Panc1 (cell line): ENCODE results near the gene PRC1. TPM values are rescaled to one million over a fixed set of nuclear protein-coding genes. Genes with fewer than 3 reads are reported as not detected.

ENCODE experiments used
- ATAC-seq: fragments of 200-7000 bp; cut with Tn5 transposase; 2 replicates; pipeline ENCODE4 v1.9.1; 2020; ENCODE audit warnings: mild to moderate bottlenecking, moderate library complexity
- BruUV-seq: library from RNA; stranded (reverse); fragments of 400-500 nt; replicated peaks from 2 replicates; lab custom pipeline; 2021; lab: Mats Ljungman, UMichigan
- CTCF ChIA-PET: fragments of 300-600 bp; sonication (Branson Sonifier 250); formaldehyde crosslinking; loops from one replicate; lab custom pipeline; 2022; ENCODE audit warnings: antibody characterized with exemption; lab: Charles Lee
- POLR2A ChIA-PET: fragments of 300-600 bp; sonication (Branson Sonifier 250); formaldehyde crosslinking; loops from one replicate; lab custom pipeline; 2022; ENCODE audit warnings: antibody characterized with exemption; lab: Charles Lee
- DNase-seq: peaks from one replicate; pipeline ENCODE4 v3.0.0-alpha.2; 2010; ENCODE audit warnings: low read depth, low spot score
- H3K27ac ChIP-seq: 2 replicates; pipeline ENCODE4 v1.5.1; 2011; ENCODE audit warnings: mild to moderate bottlenecking, low read length, inconsistent platforms
- H3K27me3 ChIP-seq: fragments of 200-500 bp; sonication (Bioruptor generic); 2 replicates; pipeline ENCODE4 v1.6.0; 2014; ENCODE audit warnings: low read length, inconsistent platforms; ENCODE audit not compliant: control insufficient read depth, insufficient read depth
- H3K36me3 ChIP-seq: fragments of 200-500 bp; sonication (Bioruptor generic); 2 replicates; pipeline ENCODE4 v1.5.1; 2014; ENCODE audit warnings: inconsistent platforms, mild to moderate bottlenecking, low read length, moderate library complexity; ENCODE audit not compliant: control insufficient read depth, insufficient read depth
- H3K4me1 ChIP-seq: 2 replicates; pipeline ENCODE4 v1.5.1; 2011; ENCODE audit warnings: inconsistent platforms, mild to moderate bottlenecking, low read length, moderate library complexity; ENCODE audit not compliant: control insufficient read depth, insufficient read depth
- H3K4me3 ChIP-seq, 2 experiments: 2 replicates each; pipeline ENCODE4 v1.5.1; 2011 to 2012; ENCODE audit warnings: low read depth in 2 of 2, low read length in 2 of 2, mild to moderate bottlenecking in 2 of 2, inconsistent platforms in 1 of 2, moderate library complexity in 1 of 2
- H3K9me3 ChIP-seq: fragments of 200-500 bp; sonication (Bioruptor generic); 2 replicates; pipeline ENCODE4 v1.5.1; 2014; ENCODE audit warnings: low read depth, mild to moderate bottlenecking, inconsistent platforms, low read length, moderate library complexity; ENCODE audit not compliant: control insufficient read depth, insufficient read depth
- POLR2AphosphoS5 ChIP-seq: IDR thresholded peaks from 2 replicates; pipeline ENCODE4 v1.6.1; 2012; ENCODE audit warnings: mild to moderate bottlenecking, low read depth, low read length, moderate library complexity
- SIN3A ChIP-seq: IDR thresholded peaks from 2 replicates; pipeline ENCODE4 v1.6.1; 2012; ENCODE audit warnings: low read depth, mild to moderate bottlenecking, low read length, moderate library complexity, borderline replicate concordance; ENCODE audit not compliant: insufficient read depth
- TCF7L2 ChIP-seq: IDR thresholded peaks from 2 replicates; pipeline ENCODE4 v1.6.1; 2011; ENCODE audit warnings: mild to moderate bottlenecking, low read depth, low read length, inconsistent platforms
- in situ Hi-C: cut with HindIII; loops from 2 replicates; pipeline ENCODE4 v1.10.0; 2016; ENCODE audit warnings: low sequenced_read_pairs, low pct_unique_long_range_greater_than_20kb
- intact Hi-C: fragments of 100-400 bp; cut with micrococcal nuclease; formaldehyde crosslinking; loops from one replicate; pipeline ENCODE4 v1.10.0; 2022; ENCODE audit not compliant: unreplicated experiment
- total RNA-seq: library from RNA; stranded (reverse); gene quantifications from one replicate; pipeline ENCODE4 v1.2.1, GENCODE V29; 2021; ENCODE audit not compliant: unreplicated experiment
- TF ChIP-seq, protein P1 (sequence below), 2 experiments: IDR thresholded peaks; 2 replicates each; pipeline ENCODE4 v1.6.1; 2011 to 2012; ENCODE audit warnings: low read depth in 2 of 2, control low read depth in 1 of 2, low read length in 1 of 2, mild to moderate bottlenecking in 1 of 2, moderate library complexity in 1 of 2; ENCODE audit not compliant: insufficient read depth in 1 of 2
- TF ChIP-seq, protein P2 (sequence below): fragments of 450-650 bp; IDR thresholded peaks from 2 replicates; pipeline ENCODE4 v1.5.1; 2017; ENCODE audit warnings: mild to moderate bottlenecking

Gene PRC1
- total RNA-seq, 1 experiment from 2014 or later = 228 TPM

DNA sequence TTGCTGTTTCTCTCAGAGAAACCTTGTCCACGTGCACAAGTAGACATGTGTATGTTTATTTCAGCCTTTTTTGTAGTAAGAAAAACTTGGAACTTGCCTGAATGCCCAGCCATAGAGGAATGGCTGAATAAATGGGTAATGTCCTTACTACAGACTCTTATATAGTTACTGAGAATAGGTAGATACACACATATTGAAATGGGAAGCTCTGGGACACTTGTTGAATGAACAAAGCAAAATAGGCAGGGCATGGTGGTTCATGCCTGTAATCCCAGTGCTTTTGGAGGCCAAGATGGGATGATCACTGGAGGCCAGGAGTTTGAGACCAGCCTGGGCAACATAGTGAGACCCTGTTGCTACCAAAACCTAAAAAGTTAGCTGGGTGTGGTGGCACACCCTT, 57.5 kb downstream of the PRC1 start:
- no peak for ATAC-seq
- in situ Hi-C loops = no loop called here
- peaks cover 2% of the 10 kb centered on the region; the same call in 1 of the 2 replicates for H3K36me3 ChIP-seq
- no TSS peak for BruUV-seq
- H3K9me3 ChIP-seq = no peaks in the 10 kb centered on the region
- no peak for DNase-seq
- TF ChIP-seq, protein P1, sequence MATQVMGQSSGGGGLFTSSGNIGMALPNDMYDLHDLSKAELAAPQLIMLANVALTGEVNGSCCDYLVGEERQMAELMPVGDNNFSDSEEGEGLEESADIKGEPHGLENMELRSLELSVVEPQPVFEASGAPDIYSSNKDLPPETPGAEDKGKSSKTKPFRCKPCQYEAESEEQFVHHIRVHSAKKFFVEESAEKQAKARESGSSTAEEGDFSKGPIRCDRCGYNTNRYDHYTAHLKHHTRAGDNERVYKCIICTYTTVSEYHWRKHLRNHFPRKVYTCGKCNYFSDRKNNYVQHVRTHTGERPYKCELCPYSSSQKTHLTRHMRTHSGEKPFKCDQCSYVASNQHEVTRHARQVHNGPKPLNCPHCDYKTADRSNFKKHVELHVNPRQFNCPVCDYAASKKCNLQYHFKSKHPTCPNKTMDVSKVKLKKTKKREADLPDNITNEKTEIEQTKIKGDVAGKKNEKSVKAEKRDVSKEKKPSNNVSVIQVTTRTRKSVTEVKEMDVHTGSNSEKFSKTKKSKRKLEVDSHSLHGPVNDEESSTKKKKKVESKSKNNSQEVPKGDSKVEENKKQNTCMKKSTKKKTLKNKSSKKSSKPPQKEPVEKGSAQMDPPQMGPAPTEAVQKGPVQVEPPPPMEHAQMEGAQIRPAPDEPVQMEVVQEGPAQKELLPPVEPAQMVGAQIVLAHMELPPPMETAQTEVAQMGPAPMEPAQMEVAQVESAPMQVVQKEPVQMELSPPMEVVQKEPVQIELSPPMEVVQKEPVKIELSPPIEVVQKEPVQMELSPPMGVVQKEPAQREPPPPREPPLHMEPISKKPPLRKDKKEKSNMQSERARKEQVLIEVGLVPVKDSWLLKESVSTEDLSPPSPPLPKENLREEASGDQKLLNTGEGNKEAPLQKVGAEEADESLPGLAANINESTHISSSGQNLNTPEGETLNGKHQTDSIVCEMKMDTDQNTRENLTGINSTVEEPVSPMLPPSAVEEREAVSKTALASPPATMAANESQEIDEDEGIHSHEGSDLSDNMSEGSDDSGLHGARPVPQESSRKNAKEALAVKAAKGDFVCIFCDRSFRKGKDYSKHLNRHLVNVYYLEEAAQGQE (IDR thresholded peaks at IDR 0.05; ENCODE audit: insufficient read depth in 1 of 2, low read depth in 2 of 2, low read length in 1 of 2) = no peak
- TF ChIP-seq TCF7L2 (no peak), POLR2AphosphoS5 (no peak), SIN3A (no peak)
- TF ChIP-seq, protein P2, sequence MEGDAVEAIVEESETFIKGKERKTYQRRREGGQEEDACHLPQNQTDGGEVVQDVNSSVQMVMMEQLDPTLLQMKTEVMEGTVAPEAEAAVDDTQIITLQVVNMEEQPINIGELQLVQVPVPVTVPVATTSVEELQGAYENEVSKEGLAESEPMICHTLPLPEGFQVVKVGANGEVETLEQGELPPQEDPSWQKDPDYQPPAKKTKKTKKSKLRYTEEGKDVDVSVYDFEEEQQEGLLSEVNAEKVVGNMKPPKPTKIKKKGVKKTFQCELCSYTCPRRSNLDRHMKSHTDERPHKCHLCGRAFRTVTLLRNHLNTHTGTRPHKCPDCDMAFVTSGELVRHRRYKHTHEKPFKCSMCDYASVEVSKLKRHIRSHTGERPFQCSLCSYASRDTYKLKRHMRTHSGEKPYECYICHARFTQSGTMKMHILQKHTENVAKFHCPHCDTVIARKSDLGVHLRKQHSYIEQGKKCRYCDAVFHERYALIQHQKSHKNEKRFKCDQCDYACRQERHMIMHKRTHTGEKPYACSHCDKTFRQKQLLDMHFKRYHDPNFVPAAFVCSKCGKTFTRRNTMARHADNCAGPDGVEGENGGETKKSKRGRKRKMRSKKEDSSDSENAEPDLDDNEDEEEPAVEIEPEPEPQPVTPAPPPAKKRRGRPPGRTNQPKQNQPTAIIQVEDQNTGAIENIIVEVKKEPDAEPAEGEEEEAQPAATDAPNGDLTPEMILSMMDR = no peak
- H3K27ac ChIP-seq = no peak overlapping the region
- ChIA-PET POLR2A (no interaction called here), CTCF (no interaction called here)
- H3K4me3 ChIP-seq = no peak overlapping the region
- intact Hi-C loops = no loop called here
- no peaks in the 10 kb centered on the region for H3K27me3 ChIP-seq
- peaks cover 14% of the 10 kb centered on the region for H3K4me1 ChIP-seq

DNA sequence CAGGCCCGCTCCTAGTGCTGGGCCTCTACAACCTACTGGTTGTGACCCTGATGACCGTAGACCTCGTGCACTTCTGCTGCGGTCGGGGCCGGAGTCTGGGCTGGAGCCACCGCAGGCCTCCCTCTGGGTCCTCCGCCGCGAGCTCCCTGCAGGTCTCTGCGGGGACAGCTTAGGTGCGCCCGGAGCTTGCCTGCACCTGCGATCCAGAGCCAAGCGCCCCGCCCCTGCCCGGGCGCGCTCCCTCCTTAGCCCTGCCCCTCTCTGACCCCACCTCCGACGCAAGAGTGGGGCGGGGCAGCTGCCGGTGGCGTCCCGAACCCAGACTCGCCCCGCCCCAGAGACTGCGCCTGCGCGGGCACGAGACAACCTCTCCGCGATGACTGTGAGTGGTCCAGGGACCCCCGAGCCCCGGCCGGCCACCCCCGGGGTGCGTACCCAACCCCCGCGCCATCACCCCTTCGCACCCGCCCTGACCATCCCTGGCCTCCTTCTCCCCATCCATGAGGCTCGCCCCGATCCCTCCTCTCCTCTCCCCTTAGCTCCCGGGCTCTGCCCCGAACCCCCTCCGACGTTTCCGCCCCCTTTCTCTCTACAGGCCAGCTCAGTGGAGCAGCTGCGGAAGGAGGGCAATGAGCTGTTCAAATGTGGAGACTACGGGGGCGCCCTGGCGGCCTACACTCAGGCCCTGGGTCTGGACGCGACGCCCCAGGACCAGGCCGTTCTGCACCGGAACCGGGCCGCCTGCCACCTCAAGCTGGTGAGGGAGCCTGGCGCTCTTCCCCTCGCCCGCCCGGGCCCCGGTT, 59.2 kb downstream of the PRC1 start, which contains the start of gene UNC45A:
UNC45A (plus strand) TSS at position 337 of the 803 bp plus-strand sequence; CDS start at position 377, 40 bp downstream.
- intact Hi-C loops (no loop called here), in situ Hi-C loops (no loop called here)
- no peak for DNase-seq
- peaks cover 2% of the 10 kb centered on the region; the same call in 1 of the 2 replicates for H3K36me3 ChIP-seq
- TF ChIP-seq POLR2AphosphoS5 (peak; percentile 57; the same call in 1 of the 2 replicates), SIN3A (0 out of 2 replicates have a peak, but pooled peaks have one; percentile 62)
- TF ChIP-seq, protein P1 (IDR thresholded peaks at IDR 0.05; ENCODE audit: insufficient read depth in 1 of 2, low read depth in 2 of 2, low read length in 1 of 2) = no peak
- peaks cover 25% of the 10 kb centered on the region for H3K4me1 ChIP-seq
- ChIA-PET POLR2A (interaction anchor here (0.6 to 0.7 kb wide), 3 partner anchors 21 to 1572 kb away, joined by 3 read pairs; no protein-coding TSS in a partner anchor), CTCF (interaction anchor here (0.6 kb wide), 2 partner anchors 220 to 934 kb away, joined by 3 to 6 read pairs; no protein-coding TSS in a partner anchor)
- no peaks in the 10 kb centered on the region for H3K9me3 ChIP-seq
- no TSS peak for BruUV-seq
- H3K4me3 ChIP-seq = peak within 1 kb of the TSS; percentile 81 to 82
- peak within 1 kb of the TSS; percentile 80 for H3K27ac ChIP-seq
- peak; percentile 82 for ATAC-seq
- no peaks in the 10 kb centered on the region for H3K27me3 ChIP-seq
